ENCODE results near the gene SUV39H2.

DNA sequence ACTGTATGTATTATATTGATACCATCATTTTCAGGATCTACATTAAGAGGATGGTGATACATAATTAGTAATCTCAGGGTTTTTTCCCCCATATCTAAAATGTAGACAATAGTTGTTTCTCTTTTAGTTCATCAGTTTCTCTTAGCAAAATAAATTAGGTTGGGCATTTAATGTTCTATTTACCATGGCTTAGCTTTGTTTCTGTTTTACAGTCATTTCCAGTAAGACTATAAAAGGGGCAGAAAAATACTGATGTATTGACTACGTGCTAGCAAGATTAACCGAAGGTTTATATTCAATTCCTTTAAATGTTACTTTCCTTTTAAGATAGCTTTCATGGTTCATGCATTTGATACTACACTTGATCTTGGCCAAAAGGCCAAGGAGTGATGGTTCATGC is 26.2 kb downstream of the SUV39H2 start:
- TF ChIP-seq, protein P1, sequence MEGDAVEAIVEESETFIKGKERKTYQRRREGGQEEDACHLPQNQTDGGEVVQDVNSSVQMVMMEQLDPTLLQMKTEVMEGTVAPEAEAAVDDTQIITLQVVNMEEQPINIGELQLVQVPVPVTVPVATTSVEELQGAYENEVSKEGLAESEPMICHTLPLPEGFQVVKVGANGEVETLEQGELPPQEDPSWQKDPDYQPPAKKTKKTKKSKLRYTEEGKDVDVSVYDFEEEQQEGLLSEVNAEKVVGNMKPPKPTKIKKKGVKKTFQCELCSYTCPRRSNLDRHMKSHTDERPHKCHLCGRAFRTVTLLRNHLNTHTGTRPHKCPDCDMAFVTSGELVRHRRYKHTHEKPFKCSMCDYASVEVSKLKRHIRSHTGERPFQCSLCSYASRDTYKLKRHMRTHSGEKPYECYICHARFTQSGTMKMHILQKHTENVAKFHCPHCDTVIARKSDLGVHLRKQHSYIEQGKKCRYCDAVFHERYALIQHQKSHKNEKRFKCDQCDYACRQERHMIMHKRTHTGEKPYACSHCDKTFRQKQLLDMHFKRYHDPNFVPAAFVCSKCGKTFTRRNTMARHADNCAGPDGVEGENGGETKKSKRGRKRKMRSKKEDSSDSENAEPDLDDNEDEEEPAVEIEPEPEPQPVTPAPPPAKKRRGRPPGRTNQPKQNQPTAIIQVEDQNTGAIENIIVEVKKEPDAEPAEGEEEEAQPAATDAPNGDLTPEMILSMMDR (IDR thresholded peaks at IDR 0.05; ENCODE audit: low read depth, low read length, poor library complexity, severe bottlenecking) = no peak
- no peak for TF ChIP-seq EZH2phosphoT487 (IDR thresholded peaks at IDR 0.05; ENCODE audit: borderline replicate concordance, low read length)
